Astrocyte (in vitro differentiated cells and primary cell): Measurements from ENCODE around the gene PCARE.

ENCODE experiments used
- CTCF ChIP-seq: IDR thresholded peaks from 2 replicates; pipeline ENCODE4 v1.5.1; 2011; ENCODE audit warnings: low read depth, mild to moderate bottlenecking, inconsistent platforms, low read length, moderate library complexity; ENCODE audit not compliant: insufficient read depth
- EZH2 ChIP-seq: IDR thresholded peaks from 2 replicates; pipeline ENCODE4 v1.6.1; 2012; ENCODE audit warnings: mild to moderate bottlenecking, low read length, inconsistent platforms; ENCODE audit not compliant: insufficient read depth

- TF ChIP-seq CTCF (no peak), EZH2 (no peak)
Observed at GRCh38 chr2:29114586-29114945, 40.2 kb upstream of the PCARE start.
